OCI-LY1 (cell line): ENCODE results near the gene SORBS1.

Source experiments
- H2AFZ ChIP-seq: fragments of 200-600 bp; sonication (generic), shearing (Covaris generic); 2 replicates; pipeline ENCODE4 v1.6.0; 2014; ENCODE audit warnings: antibody characterized with exemption, mild to moderate bottlenecking, low read length
- H3F3A ChIP-seq: fragments of 200-600 bp; sonication (generic), shearing (Covaris generic); 2 replicates; pipeline ENCODE4 v1.6.0; 2014; ENCODE audit warnings: mild to moderate bottlenecking, antibody characterized with exemption, low read length, moderate library complexity; ENCODE audit not compliant: insufficient read depth
- H3K27ac ChIP-seq: fragments of 200-600 bp; sonication (generic); 2 replicates; pipeline ENCODE4 v1.5.1; 2014; ENCODE audit warnings: low read length, mixed run types, mild to moderate bottlenecking, low read depth; ENCODE audit not compliant: poor library complexity, severe bottlenecking
- H3K27me3 ChIP-seq: fragments of 200-600 bp; sonication (generic); 2 replicates; pipeline ENCODE4 v1.6.0; 2014; ENCODE audit warnings: antibody characterized with exemption, mild to moderate bottlenecking, low read length, moderate library complexity; ENCODE audit not compliant: insufficient read depth
- H3K36me3 ChIP-seq: fragments of 200-600 bp; sonication (generic); 2 replicates; pipeline ENCODE4 v1.6.1; 2014; ENCODE audit warnings: mild to moderate bottlenecking, antibody characterized with exemption, low read length, moderate library complexity, mixed read lengths; ENCODE audit not compliant: insufficient read depth
- H3K4me1 ChIP-seq: fragments of 200-600 bp; sonication (generic); 2 replicates; pipeline ENCODE4 v1.5.1; 2014; ENCODE audit warnings: mild to moderate bottlenecking, low read length, moderate library complexity; ENCODE audit not compliant: insufficient read depth, severe bottlenecking
- H3K4me2 ChIP-seq: fragments of 200-600 bp; sonication (generic), shearing (Covaris generic); 2 replicates; pipeline ENCODE4 v1.6.1; 2014; ENCODE audit warnings: low read length
- H3K4me3 ChIP-seq: fragments of 200-600 bp; sonication (generic); 2 replicates; pipeline ENCODE4 v1.5.1; 2014; ENCODE audit warnings: low read length, low read depth, mild to moderate bottlenecking, mixed read lengths; ENCODE audit not compliant: poor library complexity, severe bottlenecking
- H3K79me2 ChIP-seq: fragments of 200-600 bp; shearing (Covaris generic); 2 replicates; pipeline ENCODE4 v1.6.1; 2016; ENCODE audit warnings: mixed run types, low read length, mixed read lengths; ENCODE audit not compliant: insufficient read depth
- H3K9ac ChIP-seq: fragments of 200-600 bp; sonication (generic), shearing (Covaris generic); 2 replicates; pipeline ENCODE4 v1.6.1; 2014; ENCODE audit warnings: mild to moderate bottlenecking, low read length, mixed read lengths
- H3K9me2 ChIP-seq: fragments of 200-600 bp; sonication (generic), shearing (Covaris generic); 2 replicates; pipeline ENCODE4 v1.6.1; 2014; ENCODE audit warnings: low read depth, mild to moderate bottlenecking, low read length, mixed read lengths
- H3K9me3 ChIP-seq: fragments of 200-600 bp; shearing (Covaris generic); 2 replicates; pipeline ENCODE4 v1.6.1; 2014; ENCODE audit warnings: low read length, mixed read lengths
- H4K20me1 ChIP-seq: fragments of 200-600 bp; sonication (generic), shearing (Covaris generic); 2 replicates; pipeline ENCODE4 v1.6.0; 2016; ENCODE audit warnings: mild to moderate bottlenecking, low read length; ENCODE audit not compliant: insufficient read depth
- EZH2 ChIP-seq: fragments of 200-600 bp; sonication (generic), shearing (Covaris generic); IDR thresholded peaks from 2 replicates; pipeline ENCODE4 v1.8.0; 2017; ENCODE audit warnings: borderline replicate concordance, mixed run types, mild to moderate bottlenecking, antibody characterized with exemption, low read length, moderate library complexity, mixed read lengths
- TF ChIP-seq, protein P1 (sequence below): fragments of 200-600 bp; sonication (generic), shearing (Covaris generic); IDR thresholded peaks from 2 replicates; pipeline ENCODE4 v1.5.1; 2017; ENCODE audit warnings: mild to moderate bottlenecking, antibody characterized with exemption, low read length, moderate library complexity, mixed read lengths

Gene SORBS1

GRCh38 chr10:95429639-95430038 lies 131.5 kb downstream of the SORBS1 start:
- H3K4me1 ChIP-seq: no peaks in the 10 kb centered on the region
- no peak overlapping the region for H2AFZ ChIP-seq
- no peak overlapping the region for H3K4me2 ChIP-seq
- no peaks in the 10 kb centered on the region for H3K9me3 ChIP-seq
- H3K36me3 ChIP-seq: no peaks in the 10 kb centered on the region
- H4K20me1 ChIP-seq: no peaks in the 10 kb centered on the region
- H3K4me3 ChIP-seq: no peak overlapping the region
- H3K27me3 ChIP-seq: no peaks in the 10 kb centered on the region
- no peaks in the 10 kb centered on the region for H3K79me2 ChIP-seq
- no peaks in the 10 kb centered on the region for H3K9me2 ChIP-seq
- H3K9ac ChIP-seq: no peak overlapping the region
- TF ChIP-seq EZH2: no peak
- TF ChIP-seq, protein P1, sequence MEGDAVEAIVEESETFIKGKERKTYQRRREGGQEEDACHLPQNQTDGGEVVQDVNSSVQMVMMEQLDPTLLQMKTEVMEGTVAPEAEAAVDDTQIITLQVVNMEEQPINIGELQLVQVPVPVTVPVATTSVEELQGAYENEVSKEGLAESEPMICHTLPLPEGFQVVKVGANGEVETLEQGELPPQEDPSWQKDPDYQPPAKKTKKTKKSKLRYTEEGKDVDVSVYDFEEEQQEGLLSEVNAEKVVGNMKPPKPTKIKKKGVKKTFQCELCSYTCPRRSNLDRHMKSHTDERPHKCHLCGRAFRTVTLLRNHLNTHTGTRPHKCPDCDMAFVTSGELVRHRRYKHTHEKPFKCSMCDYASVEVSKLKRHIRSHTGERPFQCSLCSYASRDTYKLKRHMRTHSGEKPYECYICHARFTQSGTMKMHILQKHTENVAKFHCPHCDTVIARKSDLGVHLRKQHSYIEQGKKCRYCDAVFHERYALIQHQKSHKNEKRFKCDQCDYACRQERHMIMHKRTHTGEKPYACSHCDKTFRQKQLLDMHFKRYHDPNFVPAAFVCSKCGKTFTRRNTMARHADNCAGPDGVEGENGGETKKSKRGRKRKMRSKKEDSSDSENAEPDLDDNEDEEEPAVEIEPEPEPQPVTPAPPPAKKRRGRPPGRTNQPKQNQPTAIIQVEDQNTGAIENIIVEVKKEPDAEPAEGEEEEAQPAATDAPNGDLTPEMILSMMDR: no peak
- H3K27ac ChIP-seq: no peak overlapping the region
- H3F3A ChIP-seq: no peaks in the 10 kb centered on the region

GRCh38 chr10:95428701-95429100 lies 132.5 kb downstream of the SORBS1 start:
- H3F3A ChIP-seq: no peaks in the 10 kb centered on the region
- H3K27ac ChIP-seq: no peak overlapping the region
- H3K9me2 ChIP-seq: no peaks in the 10 kb centered on the region
- H3K4me1 ChIP-seq: no peaks in the 10 kb centered on the region
- no peaks in the 10 kb centered on the region for H4K20me1 ChIP-seq
- TF ChIP-seq, protein P1: no peak
- no peak for TF ChIP-seq EZH2
- H3K4me3 ChIP-seq: no peak overlapping the region
- no peaks in the 10 kb centered on the region for H3K36me3 ChIP-seq
- no peak overlapping the region for H3K9ac ChIP-seq
- H3K4me2 ChIP-seq: no peak overlapping the region
- H2AFZ ChIP-seq: no peak overlapping the region
- no peaks in the 10 kb centered on the region for H3K79me2 ChIP-seq
- H3K9me3 ChIP-seq: no peaks in the 10 kb centered on the region
- no peaks in the 10 kb centered on the region for H3K27me3 ChIP-seq

- Histone ChIP-seq H4K20me1 (no peaks in the 10 kb centered on the region), H3K27ac (no peak overlapping the region), H3K9me3 (no peaks in the 10 kb centered on the region), H3K9me2 (no peaks in the 10 kb centered on the region), H3K9ac (no peak overlapping the region), H3K4me3 (no peak overlapping the region), H3K27me3 (no peaks in the 10 kb centered on the region), H2AFZ (no peak overlapping the region), H3K36me3 (no peaks in the 10 kb centered on the region), H3K79me2 (no peaks in the 10 kb centered on the region), H3K4me1 (no peaks in the 10 kb centered on the region), H3F3A (no peaks in the 10 kb centered on the region), H3K4me2 (no peak overlapping the region)
- no peak for TF ChIP-seq EZH2
- TF ChIP-seq, protein P1: no peak
Observed at GRCh38 chr10:95426482-95426881, 134.7 kb downstream of the SORBS1 start.
